ENCODE data around the gene IBSP.

- TF ChIP-seq CTCF (IDR thresholded peaks at IDR 0.05; ENCODE audit: low read length) = no peak
- no peak for TF ChIP-seq EZH2 (IDR thresholded peaks at IDR 0.05; ENCODE audit: borderline replicate concordance, low read length)
Measured at GRCh38 chr4:87785731-87786509, 13.4 kb upstream of the IBSP start.
